SK-N-DZ (cell line): ENCODE results near the gene TRDMT1.

ENCODE experiments used
- DNase-seq: peaks from one replicate; pipeline ENCODE4 v3.0.0-alpha.2; 2015; ENCODE audit warnings: low spot score

The TRDMT1 gene

DNA sequence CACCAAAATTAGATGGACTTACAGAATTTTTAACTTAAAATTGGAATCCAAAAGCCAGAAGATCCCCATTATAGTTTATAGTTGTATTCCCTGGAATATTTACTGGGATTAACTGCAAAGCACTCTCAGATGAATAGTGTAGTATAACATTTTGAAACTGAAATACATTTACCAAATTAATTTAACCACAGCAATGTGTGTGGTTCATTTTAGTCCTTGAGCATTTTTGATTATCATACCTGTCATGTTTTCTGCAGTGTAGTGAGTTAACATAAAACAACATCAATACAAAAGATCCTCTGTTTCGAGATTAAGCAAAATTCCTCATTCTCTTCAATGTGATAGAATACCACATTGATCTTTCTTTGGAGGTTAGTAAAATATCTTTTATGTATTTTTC lies 30.3 kb upstream of the TRDMT1 start:
- no peak for DNase-seq

DNA sequence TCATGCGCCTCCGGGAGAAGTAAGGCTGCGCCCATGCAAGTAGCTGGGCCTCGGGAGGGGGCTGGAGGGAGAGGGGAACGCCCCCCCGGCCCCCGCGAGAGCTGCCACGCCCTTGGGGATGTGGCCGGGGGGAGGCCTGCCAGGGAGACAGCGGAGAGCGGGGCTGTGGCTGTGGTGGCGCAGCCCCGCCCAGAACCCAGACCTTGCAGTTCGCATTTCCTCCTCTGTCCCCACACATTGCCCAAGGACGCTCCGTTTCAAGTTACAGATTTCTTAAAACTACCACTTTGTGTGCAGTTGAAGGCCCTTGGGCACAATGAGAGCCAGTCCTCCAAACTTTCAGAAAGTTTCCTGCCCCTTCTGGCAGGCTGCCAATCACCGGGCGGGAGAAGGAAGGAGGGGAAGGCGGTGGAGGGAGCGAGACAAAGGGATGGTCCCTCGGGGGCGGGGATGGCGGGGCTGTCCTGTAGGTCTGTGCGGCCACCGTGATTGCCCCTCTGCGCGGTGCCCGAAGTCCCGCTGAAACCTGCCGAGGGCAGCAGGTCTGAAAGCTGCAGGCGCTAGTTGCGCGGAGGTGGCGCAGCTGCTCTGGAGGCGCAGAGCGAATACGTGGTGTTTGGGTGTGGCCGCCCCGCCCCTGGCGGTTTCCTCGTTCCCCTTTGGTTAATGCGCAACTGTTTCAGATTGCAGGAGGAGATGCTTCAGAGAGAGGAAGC lies 28.7 kb upstream of the TRDMT1 start:
- peak; percentile 49 for DNase-seq

- DNase-seq, result peak; percentile 20
Measured at GRCh38 chr10:17229717-17229966, 28.2 kb upstream of the TRDMT1 start.

DNA sequence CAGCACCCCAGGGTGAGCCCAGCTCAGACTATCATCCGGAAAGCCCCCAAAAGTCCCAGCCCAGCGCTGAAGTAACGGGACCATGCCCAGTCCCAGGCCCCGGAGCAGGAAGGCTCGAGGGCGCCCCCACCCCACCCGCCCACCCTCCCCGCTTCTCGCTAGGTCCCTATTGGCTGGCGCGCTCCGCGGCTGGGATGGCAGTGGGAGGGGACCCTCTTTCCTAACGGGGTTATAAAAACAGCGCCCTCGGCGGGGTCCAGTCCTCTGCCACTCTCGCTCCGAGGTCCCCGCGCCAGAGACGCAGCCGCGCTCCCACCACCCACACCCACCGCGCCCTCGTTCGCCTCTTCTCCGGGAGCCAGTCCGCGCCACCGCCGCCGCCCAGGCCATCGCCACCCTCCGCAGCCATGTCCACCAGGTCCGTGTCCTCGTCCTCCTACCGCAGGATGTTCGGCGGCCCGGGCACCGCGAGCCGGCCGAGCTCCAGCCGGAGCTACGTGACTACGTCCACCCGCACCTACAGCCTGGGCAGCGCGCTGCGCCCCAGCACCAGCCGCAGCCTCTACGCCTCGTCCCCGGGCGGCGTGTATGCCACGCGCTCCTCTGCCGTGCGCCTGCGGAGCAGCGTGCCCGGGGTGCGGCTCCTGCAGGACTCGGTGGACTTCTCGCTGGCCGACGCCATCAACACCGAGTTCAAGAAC lies 27.7 kb upstream of the TRDMT1 start:
- peak; percentile 37 for DNase-seq

DNA sequence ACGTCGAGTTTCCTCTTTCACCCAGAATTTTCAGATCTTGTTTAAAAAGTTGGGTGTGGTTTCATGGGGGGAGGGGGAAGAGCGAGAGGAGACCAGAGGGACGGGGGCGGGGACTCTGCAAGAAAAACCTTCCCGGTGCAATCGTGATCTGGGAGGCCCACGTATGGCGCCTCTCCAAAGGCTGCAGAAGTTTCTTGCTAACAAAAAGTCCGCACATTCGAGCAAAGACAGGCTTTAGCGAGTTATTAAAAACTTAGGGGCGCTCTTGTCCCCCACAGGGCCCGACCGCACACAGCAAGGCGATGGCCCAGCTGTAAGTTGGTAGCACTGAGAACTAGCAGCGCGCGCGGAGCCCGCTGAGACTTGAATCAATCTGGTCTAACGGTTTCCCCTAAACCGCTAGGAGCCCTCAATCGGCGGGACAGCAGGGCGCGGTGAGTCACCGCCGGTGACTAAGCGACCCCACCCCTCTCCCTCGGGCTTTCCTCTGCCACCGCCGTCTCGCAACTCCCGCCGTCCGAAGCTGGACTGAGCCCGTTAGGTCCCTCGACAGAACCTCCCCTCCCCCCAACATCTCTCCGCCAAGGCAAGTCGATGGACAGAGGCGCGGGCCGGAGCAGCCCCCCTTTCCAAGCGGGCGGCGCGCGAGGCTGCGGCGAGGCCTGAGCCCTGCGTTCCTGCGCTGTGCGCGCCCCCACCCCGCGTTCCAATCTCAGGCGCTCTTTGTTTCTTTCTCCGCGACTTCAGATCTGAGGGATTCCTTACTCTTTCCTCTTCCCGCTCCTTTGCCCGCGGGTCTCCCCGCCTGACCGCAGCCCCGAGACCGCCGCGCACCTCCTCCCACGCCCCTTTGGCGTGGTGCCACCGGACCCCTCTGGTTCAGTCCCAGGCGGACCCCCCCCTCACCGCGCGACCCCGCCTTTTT lies 26.9 kb upstream of the TRDMT1 start, which contains the start of gene VIM:
VIM (plus strand) TSS at position 151 of the 925 bp plus-strand sequence. CDS start 1,182 bp downstream, outside the sequence.
- peak; percentile 23 for DNase-seq

DNA sequence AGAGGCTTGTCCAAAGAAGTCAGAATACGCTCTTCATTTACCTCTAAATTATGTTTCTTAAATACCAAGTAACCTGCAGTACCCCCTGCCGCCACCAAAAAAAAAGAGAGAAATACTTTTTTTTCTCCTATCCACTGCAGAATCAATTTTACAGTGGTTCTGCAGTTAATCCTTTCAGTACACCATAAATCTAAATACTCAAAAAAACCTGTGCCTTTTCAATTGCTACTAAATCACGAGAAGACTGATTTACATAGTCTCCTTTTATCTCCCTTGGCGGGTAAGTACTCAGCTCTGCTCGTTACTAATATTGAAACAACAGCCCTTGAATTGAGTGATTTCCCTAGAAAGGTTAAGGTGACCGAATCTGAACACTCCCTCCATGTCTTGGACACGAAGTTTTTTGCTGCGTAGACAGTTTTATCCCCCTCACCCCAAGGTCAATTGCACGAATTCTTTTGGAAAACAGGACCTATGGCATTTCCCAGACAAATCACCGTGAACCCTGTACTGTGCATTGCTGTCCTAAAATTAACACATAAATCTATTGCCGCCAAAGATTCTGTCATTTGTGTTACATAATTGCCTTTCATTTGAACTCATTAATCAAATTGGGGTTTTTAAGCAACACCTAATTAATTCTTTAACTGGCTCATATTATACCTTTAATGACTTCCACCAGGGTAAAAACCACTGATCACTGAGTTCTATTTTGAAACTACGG lies 26.1 kb upstream of the TRDMT1 start:
- DNase-seq, result peak; percentile 16

DNA sequence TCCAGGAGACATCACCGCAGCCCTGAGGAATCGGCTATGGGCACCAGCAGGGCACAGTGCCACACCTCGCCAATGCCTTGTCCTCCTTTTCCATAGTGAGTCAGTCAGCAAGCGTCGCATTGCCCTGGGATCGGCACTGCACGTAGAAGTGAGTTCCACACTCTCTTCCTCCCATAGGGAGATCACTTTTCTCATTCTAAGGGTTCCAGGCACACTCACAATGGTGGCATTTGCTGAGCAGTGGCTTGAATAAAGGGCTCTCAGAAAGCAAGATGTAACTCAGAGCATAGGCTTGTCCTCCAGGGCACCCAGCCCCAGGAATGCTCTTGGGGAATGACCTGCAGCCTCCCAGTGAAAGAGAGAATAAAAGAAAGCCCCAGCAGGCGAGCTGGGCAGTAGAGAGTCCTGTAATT lies 25.4 kb upstream of the TRDMT1 start:
- DNase-seq, result no peak

GRCh38 chr10:17225808-17226207 lies 24.3 kb upstream of the TRDMT1 start:
- no peak for DNase-seq

DNA sequence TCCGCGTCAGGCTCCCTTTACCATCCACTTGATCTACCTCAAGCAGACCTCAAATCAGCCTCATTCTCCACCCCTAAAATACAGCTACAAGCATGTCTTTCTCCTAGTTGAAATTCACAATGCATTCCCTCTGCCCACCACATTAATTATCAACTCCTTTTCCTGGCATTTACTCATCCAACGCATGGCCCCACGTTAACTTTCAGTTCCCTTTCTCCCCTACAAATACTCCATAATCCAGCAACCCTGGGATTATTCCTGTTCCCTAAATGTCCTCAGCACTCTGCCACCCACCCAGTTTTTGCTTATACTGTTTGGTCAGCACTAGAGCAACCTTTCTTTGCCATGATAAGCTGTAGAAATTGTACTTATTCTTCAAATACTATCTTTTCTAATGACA lies 20.9 kb upstream of the TRDMT1 start:
- DNase-seq, result no peak

DNA sequence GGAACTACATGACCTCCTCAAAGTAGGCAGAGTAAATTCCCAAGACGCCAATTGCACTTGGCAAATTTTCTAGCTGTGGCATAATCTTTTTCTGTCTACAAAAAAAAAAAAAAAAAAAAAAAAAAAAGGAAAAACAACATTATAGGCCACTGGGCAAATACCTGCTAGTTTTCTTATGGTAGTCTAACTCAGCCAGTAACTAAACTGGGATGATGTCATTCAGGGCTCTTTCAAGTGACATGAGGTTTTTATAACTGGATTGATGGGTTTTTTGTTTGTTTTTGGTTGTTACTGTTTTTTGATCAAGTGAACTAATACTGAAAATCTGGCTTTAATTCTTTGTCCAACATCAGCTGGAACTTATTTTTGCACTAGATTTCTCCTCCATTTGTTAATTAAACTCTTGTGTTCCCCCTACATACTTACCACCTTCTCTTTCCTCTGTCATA lies 19.2 kb upstream of the TRDMT1 start:
- DNase-seq, result no peak

DNA sequence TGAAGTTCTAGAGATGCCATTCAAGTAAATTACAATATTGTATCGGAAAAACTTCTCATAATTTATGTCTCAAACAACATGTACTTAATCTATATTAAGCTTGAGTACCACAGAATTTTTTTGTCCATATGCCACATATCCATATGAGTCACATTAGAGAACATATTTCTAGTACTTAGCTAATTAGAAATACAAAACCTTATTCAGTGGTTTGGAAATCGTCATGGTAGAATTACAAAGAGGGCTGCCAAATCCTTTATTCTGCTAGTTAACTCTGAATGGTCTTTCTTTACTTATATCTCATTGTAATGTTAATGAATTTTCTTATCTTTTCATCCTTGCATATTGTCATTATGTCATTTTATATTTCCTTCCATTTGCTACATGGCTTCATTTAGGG lies 17.6 kb upstream of the TRDMT1 start:
- DNase-seq, result no peak

DNA sequence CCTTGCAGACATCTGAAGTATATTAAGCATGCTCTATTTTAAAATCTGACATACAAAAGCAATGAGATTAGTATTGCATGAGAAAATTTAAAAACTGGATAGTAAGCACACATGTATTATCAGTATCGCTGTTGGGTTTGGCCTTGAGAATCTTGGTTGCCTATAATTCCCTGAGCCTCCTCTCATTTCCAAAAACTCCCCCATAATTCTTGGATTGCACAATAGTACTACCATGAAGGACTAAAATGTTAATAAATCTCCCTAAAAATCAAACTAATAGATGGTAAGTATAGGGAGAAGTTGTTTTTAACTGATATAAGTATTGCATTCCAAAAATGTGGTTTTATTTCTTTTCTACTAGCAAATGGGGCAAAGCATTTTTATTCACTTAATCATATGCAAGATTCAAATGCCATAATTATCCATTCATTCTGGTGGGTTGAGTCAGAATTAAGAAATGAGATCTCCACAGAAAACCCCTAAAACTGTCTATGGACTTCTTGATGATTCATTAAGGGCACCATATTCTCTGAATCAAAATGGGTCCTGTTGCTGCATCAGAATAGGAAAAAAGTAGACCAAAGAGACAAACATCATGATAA lies 16.3 kb upstream of the TRDMT1 start:
- no peak for DNase-seq

- DNase-seq, result no peak
Measured at GRCh38 chr10:17216901-17217395, 15.5 kb upstream of the TRDMT1 start.

- DNase-seq, result no peak
Measured at GRCh38 chr10:17216217-17216900, 14.9 kb upstream of the TRDMT1 start.

DNA sequence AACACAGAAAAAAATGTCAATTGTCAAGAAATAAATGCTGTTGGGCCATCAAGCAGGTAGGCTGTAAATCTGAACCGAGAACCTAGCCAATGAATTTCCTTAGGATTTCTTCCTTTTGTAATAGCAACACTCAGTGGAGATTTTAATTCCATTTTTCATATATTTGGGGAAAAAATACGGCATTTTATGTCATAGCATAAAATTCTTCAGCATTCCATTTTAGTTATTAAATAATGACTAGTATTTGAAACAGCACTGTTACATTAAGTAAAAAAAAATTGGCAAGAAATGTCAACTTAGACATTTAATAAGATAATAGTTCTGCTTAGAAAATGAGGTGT lies 14.3 kb upstream of the TRDMT1 start:
- DNase-seq, result no peak

DNA sequence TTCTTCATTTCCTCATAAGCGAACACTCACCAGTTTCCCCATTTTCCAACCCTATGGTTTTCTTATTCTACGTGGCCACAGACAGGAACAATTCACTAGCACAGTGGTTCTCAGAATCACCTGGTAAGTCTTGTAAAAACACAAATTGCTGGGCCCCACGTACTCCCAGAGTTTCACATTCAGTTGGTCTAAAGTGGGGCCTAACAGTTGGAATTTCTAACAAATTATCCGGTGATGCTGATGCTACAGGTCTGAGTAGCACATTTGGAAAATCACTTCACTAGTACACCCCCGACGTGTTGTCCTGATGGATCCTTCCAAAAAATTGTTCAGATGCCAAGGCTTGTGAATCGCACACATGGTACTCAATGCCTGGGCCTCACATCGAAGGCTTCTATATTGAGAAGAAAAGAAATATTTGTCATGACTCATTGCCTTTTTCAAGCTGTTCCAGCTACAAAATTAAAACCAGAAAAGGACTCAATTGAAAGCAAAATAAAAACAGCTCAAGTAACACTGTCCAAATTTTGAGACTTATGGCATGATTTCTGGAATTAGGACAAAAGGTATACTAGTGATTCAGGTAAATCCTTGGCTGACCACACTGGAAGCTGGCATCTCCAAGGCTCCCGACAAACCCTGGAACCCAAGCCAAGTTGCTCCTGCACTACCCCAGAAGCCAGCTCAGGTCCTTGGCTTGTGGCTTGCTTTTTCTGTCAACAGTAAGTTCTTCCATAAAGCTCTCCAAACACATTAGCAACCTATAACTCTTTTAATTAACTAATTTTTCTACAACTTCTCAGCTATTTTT lies 13.7 kb upstream of the TRDMT1 start:
- DNase-seq, result no peak

GRCh38 chr10:17214526-17214925 lies 13.1 kb upstream of the TRDMT1 start:
- no peak for DNase-seq

DNA sequence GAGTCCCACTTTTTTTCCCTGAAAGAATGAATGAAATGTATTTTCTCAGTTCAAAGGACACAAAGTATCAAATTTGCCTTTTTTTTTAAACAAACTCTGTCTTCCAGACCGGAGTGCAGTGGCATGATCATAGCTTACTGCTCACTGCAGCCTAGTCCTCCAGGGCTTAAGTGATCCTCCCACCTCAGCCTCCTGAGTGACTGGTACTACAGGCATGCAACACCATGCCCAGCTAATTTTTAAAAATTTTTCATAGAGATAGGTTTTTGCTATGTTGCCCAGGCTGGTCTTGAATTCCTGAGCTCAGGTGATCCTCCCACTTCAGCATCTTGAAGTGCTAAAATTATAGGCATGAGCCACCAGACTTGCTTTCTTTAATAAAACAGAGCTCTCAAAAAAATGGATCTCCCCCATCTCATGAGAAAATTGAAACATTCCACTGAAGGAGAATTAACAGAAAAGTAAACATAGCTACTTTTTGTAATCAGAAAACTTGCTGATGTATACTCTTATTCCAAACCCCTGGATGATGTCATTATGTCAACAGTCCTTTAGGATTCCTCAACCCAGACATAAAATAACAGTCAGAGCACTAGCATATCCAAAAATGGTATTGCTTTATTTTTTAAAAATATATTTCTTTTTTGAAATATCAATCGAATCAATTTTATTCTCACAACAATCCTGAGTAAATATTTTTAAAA lies 12.3 kb upstream of the TRDMT1 start:
- no peak for DNase-seq

GRCh38 chr10:17212802-17213221 lies 11.3 kb upstream of the TRDMT1 start:
- no peak for DNase-seq
